NCI-H69 (cell line): ENCODE results near the gene CHAD.
"Not testable (repeated sequence)": the region's sequence is repeated elsewhere in the genome, so short reads cannot be mapped to it uniquely, and the experiment has no call there.

Experiments used
- DNase-seq: peaks from one replicate; lab custom pipeline; 2025; lab: John Stamatoyannopoulos, UW

Gene CHAD

GRCh38 chr17:50493744-50494143 is 25.1 kb upstream of the CHAD start:
- no peak for DNase-seq

DNA sequence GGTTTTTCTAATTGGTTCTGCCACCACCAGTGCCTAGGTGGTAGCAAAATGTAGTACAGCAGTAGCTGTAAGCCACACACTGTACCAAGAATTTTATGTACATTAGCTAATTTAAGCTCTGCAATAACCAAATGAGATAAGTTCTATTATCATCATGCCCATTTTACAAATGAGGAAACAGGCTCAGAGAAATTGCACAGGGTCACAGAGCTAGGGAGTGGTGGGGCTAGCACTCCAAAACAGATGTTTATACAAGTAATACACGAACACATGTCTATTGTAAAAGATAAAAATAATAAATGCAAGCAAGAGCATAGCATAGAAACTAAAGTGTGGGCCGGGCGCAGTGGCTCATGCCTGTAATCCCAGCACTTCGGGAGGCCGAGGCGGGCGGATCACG is 23.5 kb upstream of the CHAD start:
- no peak for DNase-seq

GRCh38 chr17:50491505-50491904 is 22.8 kb upstream of the CHAD start:
- DNase-seq, result no peak

DNA sequence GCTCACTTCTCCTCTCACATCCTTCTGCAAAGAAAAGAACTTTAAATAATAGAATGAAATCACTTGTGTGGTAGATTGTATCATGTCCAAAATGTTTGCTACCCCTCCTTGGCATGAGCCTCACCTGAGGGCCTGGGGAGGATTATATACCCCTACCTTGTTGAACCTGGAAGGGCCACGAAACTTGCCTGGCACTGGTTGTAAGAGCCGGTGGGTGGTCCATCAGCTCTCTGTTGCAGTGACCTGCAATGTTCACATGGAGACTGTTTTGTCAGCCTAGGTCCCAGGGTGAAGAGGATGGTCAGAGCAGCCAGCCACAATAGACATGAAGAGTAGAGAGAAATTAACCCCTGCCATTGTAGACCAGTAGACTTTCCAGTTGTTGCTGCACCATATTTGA is 20.2 kb upstream of the CHAD start:
- no peak for DNase-seq

DNA sequence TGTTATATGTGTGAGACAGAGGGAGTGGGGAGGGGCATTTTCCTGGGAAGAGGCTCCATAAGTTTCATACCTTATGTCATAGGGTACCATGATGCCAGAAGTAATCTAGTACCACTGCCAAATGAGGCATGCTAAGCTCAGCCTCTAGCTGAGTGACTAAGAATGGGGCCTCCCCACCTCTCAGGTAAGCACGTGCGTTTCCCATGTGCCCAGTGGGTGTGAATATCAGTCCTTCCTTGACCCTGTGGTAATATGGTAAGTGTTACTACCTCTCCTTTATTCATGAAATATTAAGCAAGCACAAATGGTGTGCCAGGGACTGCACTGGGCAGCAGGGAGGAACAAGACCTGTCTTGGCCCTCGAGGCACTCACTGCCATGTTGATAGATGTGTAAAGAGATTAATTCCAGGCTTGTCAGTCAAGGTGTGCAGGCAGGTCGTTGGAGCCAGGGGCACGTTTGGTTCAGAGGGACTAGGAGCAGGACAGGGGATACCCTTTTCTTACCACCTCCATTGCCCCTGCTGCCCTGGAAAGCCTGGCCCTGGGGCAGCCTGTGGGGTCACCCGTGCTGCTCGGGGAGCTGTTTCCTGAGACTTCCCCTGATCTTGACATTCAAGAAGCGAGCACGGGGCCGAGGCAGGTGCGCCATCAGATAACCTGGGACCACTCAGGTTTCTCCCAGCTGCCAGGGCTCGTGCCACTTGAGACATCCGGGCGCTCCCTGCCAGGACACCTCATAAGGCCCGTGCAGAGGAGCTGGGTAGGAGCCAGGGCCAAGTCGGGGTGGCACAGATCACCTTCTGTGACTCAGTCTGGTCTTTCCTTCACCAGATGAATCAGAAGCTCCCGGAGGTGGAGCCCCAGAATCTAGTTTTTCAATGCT is 18.8 kb upstream of the CHAD start:
- no peak for DNase-seq

DNA sequence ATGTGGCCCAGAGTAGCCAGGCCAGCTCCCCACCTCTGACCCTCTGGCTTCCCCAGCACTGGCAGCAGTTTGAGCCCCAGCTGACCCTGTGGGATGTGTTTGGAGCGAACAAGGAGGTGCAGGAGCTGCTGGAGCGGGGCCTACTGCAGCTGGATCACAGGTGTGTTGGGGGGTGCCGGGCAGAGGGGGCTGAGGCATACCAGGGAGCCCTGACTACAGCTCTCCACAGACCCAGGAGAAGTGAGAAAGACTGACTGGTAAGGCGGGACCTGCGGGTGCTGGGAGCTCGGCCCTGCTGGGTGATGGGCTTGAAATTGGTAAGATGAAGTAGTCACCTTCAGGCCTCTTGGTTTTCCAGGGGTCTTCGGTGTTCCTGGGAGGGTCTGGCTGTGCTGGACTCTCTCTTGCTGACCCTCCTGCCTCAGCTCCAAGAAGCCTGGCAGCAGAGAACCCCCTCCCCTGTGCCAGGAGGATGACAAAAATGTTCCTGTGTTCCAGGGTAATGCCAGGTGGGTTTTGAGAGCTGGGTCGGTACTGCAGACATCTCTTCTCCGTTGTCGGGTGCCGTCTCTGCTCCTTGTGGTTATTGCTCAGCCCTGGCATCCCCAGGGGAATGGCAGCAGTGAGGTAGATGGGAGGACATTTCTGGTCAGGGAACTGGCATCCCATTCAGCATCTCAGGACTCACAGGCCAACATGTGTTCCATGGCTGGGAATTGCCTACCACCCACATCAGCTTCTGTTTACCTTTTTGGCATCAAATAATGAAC is 15.9 kb upstream of the CHAD start:
- DNase-seq, result no peak

DNA sequence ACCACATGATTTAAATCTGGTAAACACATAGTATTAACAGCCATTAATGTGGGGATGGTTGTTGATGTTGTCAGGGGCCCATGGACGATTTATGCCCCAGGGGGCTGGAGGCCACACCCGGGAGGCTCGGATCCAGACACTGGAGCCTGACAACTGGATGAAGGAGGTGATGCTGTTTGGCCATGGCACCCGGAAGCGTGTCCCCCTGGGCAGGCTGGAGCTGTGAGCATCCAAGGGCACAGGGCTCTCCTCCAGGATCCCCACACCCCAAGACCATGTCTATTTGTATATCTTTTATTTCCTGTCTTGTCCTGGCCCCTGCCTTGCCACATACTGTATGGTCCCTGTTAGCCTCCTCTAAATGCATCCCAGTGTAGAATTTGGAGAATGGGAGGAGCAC is 14.6 kb upstream of the CHAD start:
- no peak for DNase-seq

DNA sequence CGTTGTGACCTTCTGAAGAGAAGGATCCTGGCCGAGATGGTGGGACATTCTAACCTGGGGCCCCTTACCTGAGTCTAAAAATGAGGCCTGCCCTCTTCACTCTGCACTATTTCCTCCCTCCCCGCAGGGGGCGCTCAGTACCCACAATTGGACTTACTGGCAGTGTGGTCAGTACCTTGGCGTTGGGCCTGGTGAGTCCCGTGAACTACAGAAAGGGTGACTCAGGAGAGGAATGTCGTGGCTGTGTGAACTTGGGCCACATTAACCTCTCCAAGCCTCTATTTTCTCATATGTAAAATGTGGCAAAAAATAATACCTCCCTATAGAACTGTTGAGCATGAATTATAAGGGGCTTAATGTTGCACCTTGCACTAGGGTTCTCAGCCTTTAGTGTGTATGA is 13.8 kb upstream of the CHAD start:
- peak; percentile 85 for DNase-seq

DNA sequence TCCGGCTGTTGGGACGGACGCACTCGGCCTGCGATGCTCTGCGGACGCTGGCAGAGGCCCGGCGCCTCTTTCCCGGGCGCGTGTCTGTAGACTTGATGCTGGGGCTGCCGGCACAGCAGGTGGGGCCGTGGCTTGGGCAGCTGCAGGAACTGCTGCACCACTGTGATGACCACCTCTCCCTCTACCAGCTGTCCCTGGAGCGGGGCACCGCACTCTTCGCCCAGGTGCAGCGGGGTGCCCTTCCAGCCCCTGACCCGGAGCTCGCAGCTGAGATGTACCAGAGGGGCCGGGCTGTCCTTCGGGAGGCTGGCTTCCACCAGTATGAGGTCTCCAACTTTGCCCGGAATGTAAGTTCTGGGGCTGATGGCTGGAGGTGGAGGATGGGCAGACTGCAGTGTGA is 13.4 kb upstream of the CHAD start:
- DNase-seq, result no peak

- no peak for DNase-seq
Measured at GRCh38 chr17:50481648-50482047, 13.0 kb upstream of the CHAD start.

- DNase-seq, result no peak
Measured at GRCh38 chr17:50480854-50481490, 12.3 kb upstream of the CHAD start.

GRCh38 chr17:50480142-50480764 is 11.6 kb upstream of the CHAD start:
- no peak for DNase-seq

DNA sequence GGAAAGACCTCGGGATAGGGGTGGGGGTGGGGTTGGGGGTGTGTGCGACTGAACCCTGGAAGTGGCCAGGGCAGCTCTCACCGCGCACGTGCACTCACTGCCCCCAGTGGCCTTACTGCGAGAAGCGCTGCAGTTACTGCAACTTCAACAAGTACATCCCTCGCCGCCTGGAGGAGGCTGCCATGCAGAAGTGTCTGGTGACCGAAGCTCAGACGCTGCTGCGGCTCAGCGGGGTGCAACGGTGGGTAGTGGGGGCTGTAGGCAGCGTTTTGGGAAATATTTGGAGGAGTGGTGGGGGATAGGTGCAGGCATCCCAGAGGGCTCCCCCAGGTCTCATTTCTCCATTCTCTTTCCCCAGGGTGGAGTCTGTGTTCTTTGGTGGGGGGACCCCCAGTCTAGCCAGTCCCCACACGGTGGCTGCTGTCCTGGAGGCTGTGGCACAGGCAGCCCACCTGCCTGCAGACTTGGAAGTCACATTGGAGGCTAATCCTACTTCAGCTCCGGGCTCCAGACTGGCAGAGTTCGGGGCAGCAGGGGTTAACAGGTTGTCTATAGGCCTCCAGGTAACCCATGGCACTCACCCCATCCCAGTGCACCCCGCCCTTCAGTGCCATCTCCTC is 11.0 kb upstream of the CHAD start:
- peak; percentile 90 for DNase-seq

- peak; percentile 98 for DNase-seq
Measured at GRCh38 chr17:50478391-50479381, 10.0 kb upstream of the CHAD start, which contains the start of gene RSAD1. Gene RSAD1 (plus strand): TSS chr17:50478860. CDS start chr17:50478885, 25 bp downstream.

DNA sequence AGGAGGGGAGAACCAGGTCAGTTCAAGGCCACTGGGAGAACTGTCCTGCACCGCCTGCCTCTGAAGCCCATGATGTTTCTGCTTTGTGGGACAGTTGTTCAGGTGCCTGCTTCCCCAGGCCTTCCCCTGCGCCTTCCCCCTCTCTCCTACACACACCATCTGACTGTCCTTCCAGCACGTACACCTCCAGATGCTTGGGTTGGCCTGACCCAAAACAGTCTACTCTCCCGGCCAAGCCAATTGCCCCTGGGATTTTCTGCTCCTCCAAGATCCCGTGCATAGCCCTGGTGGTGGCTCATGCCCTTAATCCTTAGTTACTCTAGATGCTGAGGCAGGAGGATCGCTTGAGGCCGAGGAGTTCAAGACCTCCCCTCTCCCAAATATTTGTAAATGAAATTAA is 9.3 kb upstream of the CHAD start:
- DNase-seq, result no peak

DNA sequence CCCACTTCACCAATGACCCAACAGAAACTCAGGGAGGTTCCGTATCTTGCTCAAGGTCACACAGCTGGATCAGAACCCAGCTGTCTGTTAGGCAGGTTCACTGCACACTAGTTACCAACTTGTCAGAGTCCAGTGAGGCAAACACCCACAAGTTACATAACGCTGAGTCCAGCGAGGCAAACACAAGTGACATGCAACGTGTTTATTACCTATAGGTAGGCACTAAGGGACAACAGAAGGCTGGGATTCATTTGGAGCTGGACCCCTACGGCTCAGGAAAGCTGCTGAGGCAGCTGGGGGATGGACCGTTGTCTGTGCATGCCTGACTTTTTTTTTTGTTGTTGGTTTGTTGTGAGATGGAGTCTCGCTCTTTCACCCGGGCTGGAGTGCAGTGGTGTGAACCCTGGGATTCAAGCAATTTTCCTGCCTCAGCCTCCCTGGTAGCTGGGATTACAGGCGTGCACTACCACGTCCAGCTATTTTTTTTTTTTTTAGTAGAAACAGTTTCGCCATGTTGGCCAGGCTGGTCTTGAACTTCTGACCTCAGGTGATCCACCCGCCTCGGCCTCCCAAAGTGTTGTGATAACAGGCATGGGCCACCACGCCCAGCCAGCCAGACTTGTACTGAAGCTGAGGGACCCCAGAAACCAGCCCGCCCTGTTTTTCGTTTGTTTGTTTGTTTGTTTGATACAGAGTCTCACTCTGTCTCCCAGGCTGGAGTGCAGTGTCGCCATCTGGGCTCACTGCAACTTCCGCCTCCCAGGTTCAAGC is 8.1 kb upstream of the CHAD start:
- DNase-seq, result peak; percentile 61

- not testable (repeated sequence) for DNase-seq
Measured at GRCh38 chr17:50475775-50476544, 7.3 kb upstream of the CHAD start.

DNA sequence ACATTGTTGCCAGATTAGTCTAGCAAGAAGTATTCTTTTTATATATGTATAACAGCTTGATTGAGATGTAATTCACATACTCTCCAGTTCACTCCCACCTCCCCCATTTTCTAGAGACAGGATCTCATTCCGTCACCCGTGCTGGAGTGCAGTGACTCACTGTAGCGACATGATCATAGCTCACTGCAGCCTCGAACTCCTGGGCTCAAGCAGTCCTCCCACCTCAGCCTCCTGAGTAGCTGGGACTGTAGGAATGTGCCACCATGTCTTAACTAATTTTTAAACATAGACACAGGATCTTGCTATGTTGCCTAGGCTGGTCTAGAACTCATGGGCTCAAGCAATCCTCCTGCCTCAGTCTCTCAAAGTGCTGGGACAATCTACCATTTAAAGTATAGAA is 6.7 kb upstream of the CHAD start:
- DNase-seq, result no peak

DNA sequence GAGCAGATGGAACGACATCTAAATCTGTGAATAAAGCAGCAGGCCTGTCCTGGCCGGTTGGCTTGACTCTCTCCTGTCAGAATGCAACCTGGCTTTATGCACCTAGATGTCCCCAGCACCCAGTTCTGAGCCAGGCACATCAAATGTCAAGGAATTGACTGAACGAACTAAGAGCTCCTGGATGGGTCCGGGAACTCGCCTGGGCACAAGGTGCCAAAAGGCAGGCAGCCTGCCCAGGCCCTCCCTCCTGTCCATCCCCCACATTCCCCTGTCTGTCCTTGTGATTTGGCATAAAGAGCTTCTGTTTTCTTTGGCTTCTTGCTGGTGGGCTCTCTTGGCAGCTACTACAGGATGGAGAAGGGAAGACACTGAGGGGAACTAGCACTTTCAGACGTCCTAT is 5.8 kb upstream of the CHAD start:
- DNase-seq, result no peak
